ENCODE data around the gene GSK3B.

GRCh38 chr3:120114376-120114775 is 20.1 kb upstream of the GSK3B start:
- TF ChIP-seq CTCF (conservative IDR thresholded peaks at IDR 0.05 in 1 of 2, IDR thresholded peaks at IDR 0.05 in 1 of 2; ENCODE audit: low read depth in 1 of 2, low read length in 2 of 2) (no peak), EZH2 (IDR thresholded peaks at IDR 0.05; ENCODE audit: low read length, missing control alignments) (no peak)

Data from fibroblast of lung (primary cell).